ENCODE results near the gene CDH24.

- TF ChIP-seq POLR2A (IDR thresholded peaks at IDR 0.05) = no peak
- TF ChIP-seq CTCF (IDR thresholded peaks at IDR 0.05 in 4 of 5, conservative IDR thresholded peaks at IDR 0.05 in 1 of 5) = no peak
Observed at GRCh38 chr14:23079716-23080115, 22.4 kb upstream of the CDH24 start.
